Measurements from ENCODE around the gene PHTF1.

PHTF1 gene

DNA sequence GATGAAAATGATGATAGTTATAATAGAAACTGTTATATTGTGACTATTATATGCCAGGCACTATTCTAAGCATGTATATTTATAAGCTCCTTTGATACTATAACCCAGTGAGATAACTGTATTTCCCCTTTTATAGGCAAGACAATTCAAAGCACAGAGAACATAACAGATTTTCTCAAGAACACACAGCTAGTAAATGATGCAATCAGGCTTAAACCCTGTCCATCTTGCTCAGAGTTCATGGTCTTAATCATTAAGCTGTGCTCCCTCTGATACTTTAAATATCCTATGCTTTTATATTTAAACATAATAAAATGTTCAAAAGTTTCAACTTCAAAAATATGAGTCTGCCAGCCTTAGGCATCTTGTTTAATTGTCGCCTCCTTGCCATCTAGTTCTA, 88.6 kb downstream of the PHTF1 start:
- no peak for DNase-seq (ENCODE audit: low read depth in 2 of 2, low spot score in 1 of 2)

DNA sequence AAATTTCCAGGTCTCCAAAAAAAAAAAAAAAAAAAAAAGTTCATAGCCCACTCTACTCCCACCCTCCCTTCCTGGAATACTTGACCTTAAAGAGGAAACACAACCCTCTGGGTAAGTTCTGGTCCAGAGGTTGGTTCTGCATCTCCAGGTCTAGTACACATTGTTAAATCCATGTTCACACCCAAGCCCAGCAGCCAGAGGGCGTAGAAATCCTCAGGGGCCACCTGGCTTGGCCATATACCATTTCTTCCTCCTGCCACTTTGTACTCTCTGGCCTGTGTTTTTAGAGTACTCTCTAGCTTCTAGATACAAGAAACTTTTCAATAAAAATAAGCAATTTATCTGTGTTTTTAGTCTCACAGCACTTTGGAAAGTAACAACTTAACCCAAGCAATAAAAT, 89.3 kb downstream of the PHTF1 start:
- no peak for DNase-seq (ENCODE audit: low read depth in 2 of 2, low spot score in 1 of 2)

DNA sequence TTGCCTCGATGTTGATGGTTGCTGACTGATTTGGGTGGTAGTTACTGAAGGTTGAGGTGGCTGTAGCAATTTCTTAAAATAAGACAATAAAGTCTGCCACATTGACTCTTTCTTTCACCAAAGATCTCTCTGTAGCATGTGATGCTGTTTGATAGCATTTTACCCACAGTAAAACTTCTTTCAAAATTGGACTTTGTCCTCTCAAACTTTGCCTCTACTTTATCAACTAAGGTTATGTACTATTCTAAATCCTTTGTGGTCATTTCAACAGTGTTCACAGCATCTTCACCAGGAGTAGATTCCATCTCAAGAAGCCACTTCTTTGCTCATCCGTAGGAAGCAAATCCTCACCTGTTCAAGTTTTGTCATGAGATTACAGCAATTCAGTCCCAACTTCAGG, 93.2 kb downstream of the PHTF1 start:
- no peak for DNase-seq (ENCODE audit: low read depth in 2 of 2, low spot score in 1 of 2)

DNA sequence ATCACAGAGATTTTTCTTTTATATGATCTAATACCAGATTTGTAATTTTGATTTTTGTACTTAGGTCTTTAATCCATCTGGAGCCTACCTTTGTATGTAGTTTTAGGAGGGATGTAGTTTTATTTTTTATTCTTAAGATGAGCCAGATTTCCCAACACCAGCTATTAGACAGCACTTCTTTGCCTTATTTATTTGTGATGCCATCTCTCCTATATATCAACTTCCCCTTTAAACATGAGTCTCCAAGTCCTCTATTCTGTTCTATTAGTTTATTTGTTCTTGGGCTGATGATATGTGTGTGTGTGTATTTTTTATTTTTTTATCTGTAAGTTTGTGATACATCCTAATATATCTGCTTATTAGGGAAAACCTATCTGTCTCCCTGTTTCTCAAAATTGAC, 94.2 kb downstream of the PHTF1 start:
- no peak for DNase-seq (ENCODE audit: low read depth in 2 of 2, low spot score in 1 of 2)

DNA sequence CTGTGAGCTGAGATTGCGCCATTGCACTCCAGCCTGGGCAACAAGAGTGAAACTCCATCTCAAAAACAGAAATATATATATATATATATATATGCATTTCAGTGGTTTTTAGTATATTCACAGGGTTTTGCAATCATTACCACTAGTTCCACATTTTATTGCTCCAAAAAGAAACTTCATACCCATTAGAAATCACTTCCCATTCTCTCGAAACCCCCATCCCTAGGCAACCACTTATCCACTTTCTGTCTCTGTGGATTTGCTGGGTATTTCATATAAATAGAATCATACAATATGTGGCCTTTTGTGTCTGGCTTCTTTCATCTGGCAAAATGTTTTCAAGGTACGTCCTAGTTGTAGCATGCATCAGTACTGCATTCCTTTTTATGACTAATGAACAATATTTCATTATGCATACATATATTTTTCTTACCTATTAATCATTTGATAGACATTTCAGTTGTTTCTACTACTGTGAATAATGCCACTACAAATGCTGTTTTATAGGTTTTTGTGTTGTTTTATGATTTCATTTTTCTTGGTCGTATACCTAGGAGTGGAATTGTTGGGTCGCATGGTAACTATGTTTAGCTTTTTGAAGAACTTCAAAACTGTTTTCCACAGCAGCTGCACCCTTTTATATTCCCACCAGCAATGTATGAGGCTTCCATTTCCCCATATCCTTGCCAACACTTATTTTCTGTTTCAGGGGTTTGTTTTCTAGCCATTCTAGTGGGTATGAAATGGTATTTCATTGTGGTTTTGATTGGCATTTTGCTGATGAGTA, 95.9 kb downstream of the PHTF1 start:
- no peak for DNase-seq (ENCODE audit: low read depth in 2 of 2, low spot score in 1 of 2)

DNA sequence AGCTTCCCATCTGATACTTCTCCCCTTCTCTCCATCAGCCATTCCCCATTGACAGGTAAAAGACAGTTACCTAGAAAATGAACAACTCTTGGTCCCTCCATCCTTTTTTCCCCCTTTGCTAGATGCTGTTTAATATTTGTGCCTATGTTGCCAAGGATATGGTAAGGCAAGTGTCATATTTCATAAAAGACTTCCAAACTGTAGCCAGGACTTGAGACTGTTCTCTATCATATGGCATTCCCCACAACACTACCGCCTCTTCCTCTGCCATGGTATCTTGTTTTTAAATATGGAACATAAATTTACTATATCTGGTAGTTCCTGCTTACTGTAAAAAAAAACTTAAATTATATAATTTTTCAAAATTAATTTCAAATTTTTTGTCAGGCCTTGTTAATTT, 97.2 kb downstream of the PHTF1 start:
- no peak for DNase-seq (ENCODE audit: low read depth in 2 of 2, low spot score in 1 of 2)

DNA sequence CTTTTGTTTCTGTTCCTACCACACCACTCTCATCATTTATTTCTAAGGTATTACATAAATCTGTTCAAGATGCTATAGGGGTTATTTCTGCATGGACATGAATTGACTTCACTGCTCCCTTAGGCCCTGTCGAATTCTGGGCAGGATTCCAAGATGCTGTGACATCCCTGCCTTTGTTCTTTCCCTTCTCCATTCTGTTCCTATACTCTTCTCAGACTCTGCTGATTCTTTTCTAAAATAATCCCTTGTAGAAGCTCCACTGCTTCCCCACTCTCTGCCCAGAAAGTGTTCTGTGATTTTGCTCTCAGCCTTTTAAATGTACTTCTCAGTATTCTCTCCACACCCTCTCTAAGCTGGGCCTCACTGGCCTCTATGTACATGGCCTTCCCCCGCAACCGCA, 99.2 kb downstream of the PHTF1 start:
- no peak for DNase-seq (ENCODE audit: low read depth in 2 of 2, low spot score in 1 of 2)

DNA sequence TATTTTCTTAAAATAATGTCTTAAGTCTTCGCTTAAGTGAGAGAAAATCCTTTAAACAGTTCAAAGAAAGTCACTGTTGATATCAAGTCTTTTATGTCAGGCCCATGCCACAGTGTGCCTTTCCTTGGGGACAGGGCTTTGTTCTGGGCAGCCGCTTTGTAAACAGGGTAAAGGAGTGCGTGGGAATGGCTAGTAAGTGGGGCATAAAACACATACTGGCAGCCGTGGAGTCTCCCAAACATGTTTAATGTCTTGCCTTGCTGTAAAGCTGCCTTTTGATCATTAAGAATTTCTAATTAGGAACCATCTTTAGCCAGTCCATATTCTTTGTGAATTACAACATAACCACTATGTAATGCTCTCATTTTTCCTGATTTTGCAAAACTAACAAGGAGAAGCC, 99.7 kb downstream of the PHTF1 start:
- no peak for DNase-seq (ENCODE audit: low read depth in 2 of 2, low spot score in 1 of 2)

DNA sequence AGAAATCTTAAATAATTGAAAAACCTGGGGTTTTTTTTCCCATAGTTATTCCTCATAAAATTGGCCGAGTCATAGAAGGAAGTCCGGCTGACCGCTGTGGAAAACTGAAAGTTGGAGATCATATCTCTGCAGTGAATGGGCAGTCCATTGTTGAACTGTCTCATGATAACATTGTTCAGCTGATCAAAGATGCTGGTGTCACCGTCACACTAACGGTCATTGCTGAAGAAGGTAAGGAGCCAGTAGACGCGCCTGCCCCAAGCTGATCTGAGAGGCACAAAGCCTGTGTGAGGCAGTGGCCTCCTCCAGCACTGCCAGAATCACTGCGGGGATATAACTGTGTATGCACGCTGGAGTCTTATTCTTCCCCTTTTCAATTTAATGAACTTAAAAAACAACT, 100.3 kb downstream of the PHTF1 start:
- no peak for DNase-seq (ENCODE audit: low read depth in 2 of 2, low spot score in 1 of 2)

DNA sequence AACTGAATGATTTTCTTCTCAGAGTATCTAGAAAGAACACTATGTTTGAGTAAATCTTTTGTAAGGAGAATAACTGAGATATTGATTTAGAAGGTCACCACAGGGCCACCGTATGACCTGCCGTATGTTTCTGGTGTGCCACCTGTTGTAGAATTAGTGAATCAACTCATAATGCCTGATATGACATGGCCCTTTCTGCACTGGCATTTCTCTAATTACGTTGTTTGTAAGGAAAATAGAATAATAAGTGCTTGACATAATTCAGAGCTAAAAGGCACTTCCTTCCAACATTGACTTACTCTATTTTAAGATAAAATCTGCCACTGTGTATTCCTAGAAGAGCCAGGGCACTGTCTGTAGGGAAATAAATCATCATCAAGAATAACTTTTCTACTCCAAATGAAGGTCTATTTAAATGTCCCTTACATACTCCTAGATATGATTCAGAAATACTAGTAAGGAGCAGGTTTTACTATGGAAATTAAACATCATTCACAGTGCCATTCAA, 101.7 kb downstream of the PHTF1 start:
- no peak for DNase-seq (ENCODE audit: low read depth in 2 of 2, low spot score in 1 of 2)

DNA sequence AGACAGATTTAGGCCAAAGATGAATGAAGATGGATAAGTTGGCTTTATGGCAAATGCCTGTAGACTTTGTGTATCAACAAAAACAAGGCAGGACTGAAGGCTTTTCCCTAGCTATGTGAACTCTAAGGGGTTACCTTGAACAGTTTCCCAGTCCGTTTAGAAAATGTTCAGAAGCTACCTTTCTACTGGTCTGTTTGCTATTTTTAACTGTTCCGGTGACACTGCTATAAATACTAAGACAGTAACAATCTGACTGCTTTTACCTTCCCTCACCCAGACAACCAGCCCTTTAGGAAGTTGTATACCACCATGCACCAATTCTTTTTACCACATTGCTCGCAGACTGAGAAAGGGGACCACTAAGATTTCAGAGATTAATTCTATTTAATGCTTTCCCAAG, 102.2 kb downstream of the PHTF1 start:
- no peak for DNase-seq (ENCODE audit: low read depth in 2 of 2, low spot score in 1 of 2)

DNA sequence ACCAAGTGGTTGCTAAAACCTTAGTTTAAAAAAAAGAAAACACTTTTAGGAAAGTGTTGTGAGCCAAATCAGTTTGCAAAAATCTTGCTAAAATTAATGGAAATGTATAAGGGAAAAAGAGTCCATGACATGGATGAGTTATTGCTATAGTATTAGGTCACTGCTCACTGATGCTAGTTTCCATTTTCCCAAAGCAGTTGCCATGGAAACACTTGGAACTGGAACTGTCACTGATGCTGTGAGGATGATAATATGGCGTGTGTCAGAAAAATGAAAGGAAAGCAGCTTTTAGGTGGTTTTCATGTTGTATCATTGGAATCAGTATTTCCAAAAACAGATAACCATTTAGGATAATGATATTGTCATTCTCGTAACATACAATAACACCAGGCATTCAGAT, 104.4 kb downstream of the PHTF1 start:
- DNase-seq (ENCODE audit: low read depth in 2 of 2, low spot score in 1 of 2), result no peak

DNA sequence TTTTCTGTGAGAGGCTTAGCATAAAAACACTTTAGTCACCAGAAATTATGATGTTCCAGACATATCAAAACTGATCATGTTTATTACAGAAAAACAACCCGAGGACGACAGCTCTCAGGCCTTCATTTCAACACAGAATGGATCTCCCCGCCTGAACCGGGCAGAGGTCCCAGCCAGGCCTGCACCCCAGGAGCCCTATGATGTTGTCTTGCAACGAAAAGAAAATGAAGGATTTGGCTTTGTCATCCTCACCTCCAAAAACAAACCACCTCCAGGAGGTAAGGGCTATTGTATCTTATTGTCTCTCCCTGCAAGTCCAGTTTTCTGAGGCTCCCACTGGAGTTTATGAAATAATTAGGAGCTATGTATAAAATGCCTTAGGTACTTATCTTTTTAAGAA, 105.5 kb downstream of the PHTF1 start:
- DNase-seq (ENCODE audit: low read depth in 2 of 2, low spot score in 1 of 2), result no peak

DNA sequence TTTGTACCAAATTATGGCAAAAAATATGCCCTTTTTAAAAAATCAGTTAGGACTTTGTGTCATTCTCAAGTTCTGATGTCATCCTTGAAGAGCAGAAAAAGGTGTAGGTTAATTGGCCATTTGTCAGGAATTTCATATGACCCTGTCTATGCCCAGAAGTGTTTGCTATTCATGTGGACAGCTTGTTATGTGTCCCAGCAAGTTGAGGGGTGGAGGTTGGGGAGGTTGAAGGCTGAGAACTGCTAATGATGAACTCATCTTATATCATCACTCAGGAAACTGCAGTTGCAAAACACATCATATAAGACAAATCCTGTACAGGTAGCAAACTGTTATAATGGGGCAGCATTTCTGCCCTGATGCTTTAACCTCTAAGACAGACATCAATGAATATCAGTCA, 106.5 kb downstream of the PHTF1 start:
- DNase-seq (ENCODE audit: low read depth in 2 of 2, low spot score in 1 of 2), result no peak

DNA sequence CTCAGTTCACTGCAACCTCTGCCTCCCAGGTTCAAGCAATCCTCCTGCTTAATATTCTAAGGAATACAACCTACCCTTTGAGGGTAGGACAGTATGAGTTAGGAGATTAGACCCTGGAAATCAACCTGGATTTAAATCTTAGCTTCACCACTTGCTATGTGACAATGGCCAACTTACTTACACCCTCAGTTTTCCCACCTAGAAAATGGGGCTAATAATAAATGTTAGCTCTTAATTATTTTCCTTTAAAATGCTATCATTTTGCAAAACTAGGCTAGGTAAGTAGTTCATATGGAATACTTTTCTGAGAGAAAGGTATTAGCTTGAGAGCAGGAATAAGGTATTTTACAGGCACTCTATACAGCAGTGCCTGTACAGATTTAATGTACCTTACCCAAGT, 110.8 kb downstream of the PHTF1 start:
- no peak for DNase-seq (ENCODE audit: low read depth in 2 of 2, low spot score in 1 of 2)

DNA sequence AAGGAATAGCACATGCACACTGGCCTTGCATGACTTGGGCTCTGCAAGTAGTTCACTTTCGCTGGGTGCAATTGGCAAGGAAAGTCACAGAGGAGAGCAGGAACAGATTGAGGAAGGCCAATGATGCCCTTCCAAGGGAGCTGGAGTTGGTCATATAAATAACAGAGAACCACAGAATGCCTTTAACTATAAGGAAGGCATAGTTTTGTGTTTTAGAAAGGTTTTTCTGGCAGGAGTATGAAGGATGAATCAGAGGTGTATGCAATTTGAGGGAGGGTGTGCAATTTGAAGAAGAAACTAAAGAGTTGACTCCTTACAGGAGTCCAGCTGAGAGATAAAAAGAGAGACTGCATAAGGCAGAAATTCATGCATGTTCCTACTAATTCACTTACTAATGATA, 112.1 kb downstream of the PHTF1 start:
- DNase-seq (ENCODE audit: low read depth in 2 of 2, low spot score in 1 of 2), result no peak

Data from stimulated activated CD8-positive, alpha-beta memory T cell treated with anti-CD3 and anti-CD28 coated beads, Interleukin-4, amount 100 ng/mL, for 4 hours (primary cell).